Neural cell (in vitro differentiated cells): ENCODE data around the gene NFE2L3. TPM values are rescaled to one million over a fixed set of nuclear protein-coding genes. Genes with fewer than 3 reads are reported as not detected.
A peak's percentile ranks its signal among the peaks of the same experiment; 100 is the strongest.

Experiments used
- H2AFZ ChIP-seq: fragments of 200-600, 300-800 bp; sonication (generic), shearing (Covaris generic); 2 replicates; pipeline ENCODE4 v1.6.0; 2014; ENCODE audit warnings: low read depth, mild to moderate bottlenecking, antibody characterized with exemption, low read length, moderate library complexity
- H3F3A ChIP-seq: fragments of 200-600 bp; shearing (Covaris generic); 2 replicates; pipeline ENCODE4 v1.6.1; 2016; ENCODE audit warnings: mild to moderate bottlenecking, moderate library complexity, mixed read lengths, antibody characterized with exemption, low read length; ENCODE audit not compliant: insufficient read depth, poor library complexity, severe bottlenecking
- H3K27ac ChIP-seq: fragments of 200-600, 300-800 bp; sonication (generic), shearing (Covaris generic); 2 replicates; pipeline ENCODE4 v1.5.1; 2014; ENCODE audit warnings: mild to moderate bottlenecking, low read length, moderate library complexity
- H3K27me3 ChIP-seq: fragments of 300-800, 200-600 bp; sonication (generic), shearing (Covaris generic); 2 replicates; pipeline ENCODE4 v1.6.0; 2014; ENCODE audit warnings: mild to moderate bottlenecking, low read depth, low read length, moderate library complexity; ENCODE audit not compliant: insufficient read depth
- H3K36me3 ChIP-seq: fragments of 300-800, 200-600 bp; sonication (generic), shearing (Covaris generic); 2 replicates; pipeline ENCODE4 v1.5.1; 2014; ENCODE audit warnings: mild to moderate bottlenecking, antibody characterized with exemption, low read length, moderate library complexity; ENCODE audit not compliant: insufficient read depth
- H3K4me2 ChIP-seq: fragments of 300-800, 200-600 bp; sonication (generic), shearing (Covaris generic); 2 replicates; pipeline ENCODE4 v1.6.0; 2014; ENCODE audit warnings: mild to moderate bottlenecking, low read length
- H3K4me3 ChIP-seq: fragments of 300-800, 200-600 bp; sonication (generic), shearing (Covaris generic); 2 replicates; pipeline ENCODE4 v1.5.1; 2014; ENCODE audit warnings: mild to moderate bottlenecking, low read length, moderate library complexity
- H3K79me2 ChIP-seq: fragments of 200-600 bp; shearing (Covaris generic); replicated peaks from 2 replicates; pipeline ENCODE4 v1.6.0; 2014; ENCODE audit warnings: mild to moderate bottlenecking, low read length, moderate library complexity; ENCODE audit not compliant: insufficient read depth
- H3K9ac ChIP-seq: fragments of 300-800, 200-600 bp; sonication (generic), shearing (Covaris generic); 2 replicates; pipeline ENCODE4 v1.6.1; 2016; ENCODE audit warnings: mild to moderate bottlenecking, low read length, mixed read lengths
- H3K9me2 ChIP-seq: fragments of 200-600 bp; shearing (Covaris generic); 2 replicates; pipeline ENCODE4 v1.6.1; 2016; ENCODE audit warnings: mild to moderate bottlenecking, low read length, mixed read lengths; ENCODE audit not compliant: insufficient read depth
- H3K9me3 ChIP-seq: fragments of 200-600, 300-800 bp; sonication (generic), shearing (Covaris generic); 2 replicates; pipeline ENCODE4 v1.6.1; 2016; ENCODE audit warnings: mild to moderate bottlenecking, mixed run types, low read length, moderate library complexity, mixed read lengths
- H4K20me1 ChIP-seq: fragments of 200-600 bp; shearing (Covaris generic); 2 replicates; pipeline ENCODE4 v1.6.1; 2016; ENCODE audit warnings: mild to moderate bottlenecking, mixed run types; ENCODE audit not compliant: insufficient read depth
- CTCF ChIP-seq: fragments of 450-650 bp; IDR thresholded peaks from 2 replicates; pipeline ENCODE4 v1.5.1; 2014; ENCODE audit warnings: antibody characterized with exemption, mild to moderate bottlenecking, moderate library complexity; ENCODE audit not compliant: poor library complexity, severe bottlenecking
- EP300 ChIP-seq: fragments of 450-650 bp; conservative IDR thresholded peaks from 2 replicates; pipeline ENCODE4 v1.6.1; 2014; ENCODE audit warnings: antibody characterized with exemption, mild to moderate bottlenecking, moderate library complexity; ENCODE audit not compliant: poor library complexity, severe bottlenecking
- EZH2 ChIP-seq: fragments of 200-600, 300-800 bp; shearing (Covaris generic), sonication (generic); IDR thresholded peaks from 2 replicates; pipeline ENCODE4 v1.6.1; 2014; ENCODE audit warnings: antibody characterized with exemption, low read length, borderline replicate concordance, mild to moderate bottlenecking; ENCODE audit not compliant: insufficient read depth, poor library complexity, severe bottlenecking
- MXI1 ChIP-seq: fragments of 450-650 bp; conservative IDR thresholded peaks from 2 replicates; pipeline ENCODE4 v1.6.1; 2014; ENCODE audit warnings: antibody characterized with exemption, mild to moderate bottlenecking; ENCODE audit not compliant: poor library complexity, severe bottlenecking
- POLR2AphosphoS5 ChIP-seq: IDR thresholded peaks from 2 replicates; pipeline ENCODE4 v1.6.1; 2012
- RAD21 ChIP-seq: fragments of 450-650 bp; conservative IDR thresholded peaks from 2 replicates; pipeline ENCODE4 v1.6.1; 2014; ENCODE audit warnings: antibody characterized with exemption, mild to moderate bottlenecking, moderate library complexity
- SMC3 ChIP-seq: fragments of 450-650 bp; conservative IDR thresholded peaks from 2 replicates; pipeline ENCODE4 v1.6.1; 2014; ENCODE audit warnings: antibody characterized with exemption, mild to moderate bottlenecking, moderate library complexity; ENCODE audit not compliant: poor library complexity
- TAF1 ChIP-seq: IDR thresholded peaks from 2 replicates; pipeline ENCODE4 v1.6.1; 2012; ENCODE audit warnings: low read depth
- polyA plus RNA-seq: library from polyadenylated mRNA; depleted of rRNA; stranded (reverse); fragments of >200 nt; gene quantifications from 2 replicates; pipeline ENCODE4 v1.2.3, GENCODE V29; 2014
- TF ChIP-seq, protein P1 (sequence below): IDR thresholded peaks from 2 replicates; pipeline ENCODE4 v1.6.1; 2012; ENCODE audit warnings: borderline replicate concordance

The NFE2L3 gene
- polyA plus RNA-seq, 1 donor from 2014 or later: 2.9 TPM

DNA sequence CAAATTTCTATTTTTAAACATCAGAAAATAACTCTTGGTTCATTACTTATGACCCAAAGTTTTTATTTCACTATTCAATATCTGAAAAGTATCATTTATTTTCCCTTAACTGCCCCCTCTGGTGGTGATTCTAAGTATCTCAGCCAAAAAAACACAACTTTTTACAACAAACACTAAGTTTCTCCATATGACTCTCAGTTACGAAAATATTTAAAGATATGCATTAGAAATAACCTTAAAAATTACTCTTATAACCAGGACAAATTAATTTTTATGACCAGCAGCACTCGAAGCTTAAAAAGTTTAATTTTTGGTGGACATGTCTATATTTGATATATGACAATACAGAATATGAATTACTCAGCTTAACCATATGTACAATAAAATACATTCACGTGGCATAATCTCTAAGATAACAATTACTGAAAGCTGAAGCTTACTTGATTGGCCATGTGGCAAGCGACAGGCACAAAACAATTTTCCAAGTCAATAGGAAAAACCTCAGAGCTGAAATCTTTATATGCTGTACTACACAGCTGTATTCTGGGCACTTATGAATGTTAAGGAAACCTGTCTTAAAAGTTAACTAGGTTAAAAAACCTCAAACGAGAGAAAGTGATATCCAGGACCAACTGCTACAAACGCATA is 46.3 kb downstream of the NFE2L3 start:
- H3K9me3 ChIP-seq: no peaks in the 10 kb centered on the region
- peaks cover 10% of the 10 kb centered on the region for H3K36me3 ChIP-seq
- H3F3A ChIP-seq: peaks cover 4% of the 10 kb centered on the region
- peak overlapping the region; percentile 100 for H3K9ac ChIP-seq
- peak overlapping the region; percentile 90 for H3K4me3 ChIP-seq
- H3K79me2 ChIP-seq: peaks cover 82% of the 10 kb centered on the region
- peak overlapping the region; percentile 100 for H3K27ac ChIP-seq
- no peaks in the 10 kb centered on the region for H3K9me2 ChIP-seq
- TF ChIP-seq EZH2 (no peak), CTCF (peak; percentile 70), SMC3 (peak; percentile 70), TAF1 (no peak), RAD21 (peak; percentile 53), MXI1 (peak; percentile 81), POLR2AphosphoS5 (no peak), EP300 (no peak)
- TF ChIP-seq, protein P1, sequence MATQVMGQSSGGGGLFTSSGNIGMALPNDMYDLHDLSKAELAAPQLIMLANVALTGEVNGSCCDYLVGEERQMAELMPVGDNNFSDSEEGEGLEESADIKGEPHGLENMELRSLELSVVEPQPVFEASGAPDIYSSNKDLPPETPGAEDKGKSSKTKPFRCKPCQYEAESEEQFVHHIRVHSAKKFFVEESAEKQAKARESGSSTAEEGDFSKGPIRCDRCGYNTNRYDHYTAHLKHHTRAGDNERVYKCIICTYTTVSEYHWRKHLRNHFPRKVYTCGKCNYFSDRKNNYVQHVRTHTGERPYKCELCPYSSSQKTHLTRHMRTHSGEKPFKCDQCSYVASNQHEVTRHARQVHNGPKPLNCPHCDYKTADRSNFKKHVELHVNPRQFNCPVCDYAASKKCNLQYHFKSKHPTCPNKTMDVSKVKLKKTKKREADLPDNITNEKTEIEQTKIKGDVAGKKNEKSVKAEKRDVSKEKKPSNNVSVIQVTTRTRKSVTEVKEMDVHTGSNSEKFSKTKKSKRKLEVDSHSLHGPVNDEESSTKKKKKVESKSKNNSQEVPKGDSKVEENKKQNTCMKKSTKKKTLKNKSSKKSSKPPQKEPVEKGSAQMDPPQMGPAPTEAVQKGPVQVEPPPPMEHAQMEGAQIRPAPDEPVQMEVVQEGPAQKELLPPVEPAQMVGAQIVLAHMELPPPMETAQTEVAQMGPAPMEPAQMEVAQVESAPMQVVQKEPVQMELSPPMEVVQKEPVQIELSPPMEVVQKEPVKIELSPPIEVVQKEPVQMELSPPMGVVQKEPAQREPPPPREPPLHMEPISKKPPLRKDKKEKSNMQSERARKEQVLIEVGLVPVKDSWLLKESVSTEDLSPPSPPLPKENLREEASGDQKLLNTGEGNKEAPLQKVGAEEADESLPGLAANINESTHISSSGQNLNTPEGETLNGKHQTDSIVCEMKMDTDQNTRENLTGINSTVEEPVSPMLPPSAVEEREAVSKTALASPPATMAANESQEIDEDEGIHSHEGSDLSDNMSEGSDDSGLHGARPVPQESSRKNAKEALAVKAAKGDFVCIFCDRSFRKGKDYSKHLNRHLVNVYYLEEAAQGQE: no peak
- peaks cover 52% of the 10 kb centered on the region for H4K20me1 ChIP-seq
- H3K4me2 ChIP-seq: peak overlapping the region; percentile 85
- no peak overlapping the region for H2AFZ ChIP-seq
- H3K27me3 ChIP-seq: no peaks in the 10 kb centered on the region

GRCh38 chr7:26198781-26199169 is 46.8 kb downstream of the NFE2L3 start:
- TF ChIP-seq MXI1 (no peak), TAF1 (no peak), EZH2 (no peak), EP300 (no peak), POLR2AphosphoS5 (no peak), SMC3 (no peak), RAD21 (no peak), CTCF (no peak)
- TF ChIP-seq, protein P1: no peak
- H3K9ac ChIP-seq: peak overlapping the region; percentile 100
- H3K36me3 ChIP-seq: peaks cover 10% of the 10 kb centered on the region
- peaks cover 4% of the 10 kb centered on the region for H3F3A ChIP-seq
- peaks cover 82% of the 10 kb centered on the region for H3K79me2 ChIP-seq
- H3K27ac ChIP-seq: peak overlapping the region; percentile 100
- H3K27me3 ChIP-seq: no peaks in the 10 kb centered on the region
- no peaks in the 10 kb centered on the region for H3K9me3 ChIP-seq
- H4K20me1 ChIP-seq: peaks cover 47% of the 10 kb centered on the region
- H2AFZ ChIP-seq: no peak overlapping the region
- H3K9me2 ChIP-seq: no peaks in the 10 kb centered on the region
- H3K4me3 ChIP-seq: peak overlapping the region; percentile 90
- peak overlapping the region; percentile 85 for H3K4me2 ChIP-seq
